T-cell (primary cell): Measurements from ENCODE around the gene CIAO2A. TPM values are rescaled to one million over a fixed set of nuclear protein-coding genes. Genes with fewer than 3 reads are reported as not detected.

Experiments used
- total RNA-seq, 35 experiments: library from RNA in 6 of 35; stranded (reverse) in 6 of 35; fragments of 120-200 nt in 1 of 35; gene quantifications; one replicate each; pipeline versions ENCODE4 v1.2.1 to v1.2.4 and lab custom pipeline; 2013 to 2026

The CIAO2A gene
- total RNA-seq, 5 donors from 2014 or later (not counting 1 experiment from before 2014, with no cell fraction given), result 21.9 to 31.1 (median 25.9) TPM

Other genes with a start within 250 kb of the CIAO2A start
- 10 to 100 TPM in 1 of 5 donors, 1 to 10 TPM in 3, under 1 TPM in 1; 0.78 to 23.5 (median 6.1) TPM for gene DAPK2, start 47.4 kb downstream of the CIAO2A start, total RNA-seq
- 100 to 1,000 TPM in 4 of 5 donors, 10 to 100 TPM in 1; 98.8 to 168 (median 152) TPM for gene SNX1, start 2.1 kb upstream of the CIAO2A start, total RNA-seq
- gene SNX22, start 57.9 kb upstream of the CIAO2A start, total RNA-seq, result 1 to 10 TPM in 3 of 5 donors, under 1 TPM in 2; 0.58 to 3.7 (median 1.4) TPM
- gene PPIB, start 69.2 kb upstream of the CIAO2A start, total RNA-seq, result 100 to 1,000 TPM; 169 to 260 (median 217) TPM